Liver (tissue), 3 donors: ENCODE results near the gene NCKIPSD.

Experiments
- EGR1 ChIP-seq, 2 donors: IDR thresholded peaks; 2 replicates each; pipeline ENCODE4 v1.6.1; 2016 to 2018; ENCODE audit warnings: antibody characterized with exemption in 2 of 2, low read depth in 2 of 2
- FOXA1 ChIP-seq: IDR thresholded peaks from 2 replicates; pipeline ENCODE4 v1.6.1; 2016; ENCODE audit warnings: antibody characterized with exemption
- JUND ChIP-seq, 2 donors: IDR thresholded peaks; 2 replicates each; pipeline ENCODE4 v1.6.1; 2016; ENCODE audit warnings: antibody characterized with exemption in 2 of 2
- RAD21 ChIP-seq, 2 donors: IDR thresholded peaks; 2 replicates each; pipeline ENCODE4 v1.6.1; 2016; ENCODE audit warnings: antibody characterized with exemption in 2 of 2, mild to moderate bottlenecking in 2 of 2
- TAF1 ChIP-seq: conservative IDR thresholded peaks from 2 replicates; pipeline ENCODE4 v1.6.1; 2016; ENCODE audit warnings: antibody characterized with exemption, mild to moderate bottlenecking
- YY1 ChIP-seq: IDR thresholded peaks from 2 replicates; pipeline ENCODE4 v1.6.1; 2016; ENCODE audit warnings: antibody characterized with exemption, mild to moderate bottlenecking
- TF ChIP-seq, protein P1 (sequence below): fragments of 150-350 bp; IDR thresholded peaks from 2 replicates; pipeline ENCODE4 v1.5.1; 2017; ENCODE audit warnings: improper control_type of control experiment, low read depth, low read length; ENCODE audit not compliant: missing input control
- TF ChIP-seq, protein P2 (sequence below): IDR thresholded peaks from 2 replicates; pipeline ENCODE4 v1.6.1; 2016; ENCODE audit warnings: antibody characterized with exemption, mild to moderate bottlenecking
- TF ChIP-seq, protein P3 (sequence below): IDR thresholded peaks from 2 replicates; pipeline ENCODE4 v1.6.1; 2016; ENCODE audit warnings: antibody characterized with exemption
- TF ChIP-seq, protein P4 (sequence below): IDR thresholded peaks from 2 replicates; pipeline ENCODE4 v1.6.1; 2016; ENCODE audit warnings: antibody characterized with exemption
- donor health status: healthy.
- donor health status: healthy.

DNA sequence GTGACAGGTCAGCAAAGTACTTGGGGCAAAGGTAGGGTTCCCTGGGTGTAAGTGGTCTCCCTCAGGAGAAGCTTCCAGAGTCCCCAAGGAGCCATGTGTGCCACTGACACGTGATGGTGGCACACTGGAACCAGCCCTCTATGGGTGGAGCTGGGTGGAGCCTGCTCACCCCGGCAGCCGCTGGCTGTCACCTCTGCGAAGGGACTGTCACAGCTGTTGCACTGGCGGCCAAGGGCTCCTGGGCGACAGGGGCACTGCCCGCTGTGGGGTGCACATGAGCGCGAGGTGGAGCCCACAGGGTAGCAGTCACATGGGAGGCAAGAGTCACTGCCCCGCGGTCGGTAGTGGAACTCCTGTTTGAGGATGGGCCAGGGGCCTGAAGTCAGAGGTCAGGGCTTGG, 35.0 kb downstream of the NCKIPSD start:
- TF ChIP-seq, protein P1, sequence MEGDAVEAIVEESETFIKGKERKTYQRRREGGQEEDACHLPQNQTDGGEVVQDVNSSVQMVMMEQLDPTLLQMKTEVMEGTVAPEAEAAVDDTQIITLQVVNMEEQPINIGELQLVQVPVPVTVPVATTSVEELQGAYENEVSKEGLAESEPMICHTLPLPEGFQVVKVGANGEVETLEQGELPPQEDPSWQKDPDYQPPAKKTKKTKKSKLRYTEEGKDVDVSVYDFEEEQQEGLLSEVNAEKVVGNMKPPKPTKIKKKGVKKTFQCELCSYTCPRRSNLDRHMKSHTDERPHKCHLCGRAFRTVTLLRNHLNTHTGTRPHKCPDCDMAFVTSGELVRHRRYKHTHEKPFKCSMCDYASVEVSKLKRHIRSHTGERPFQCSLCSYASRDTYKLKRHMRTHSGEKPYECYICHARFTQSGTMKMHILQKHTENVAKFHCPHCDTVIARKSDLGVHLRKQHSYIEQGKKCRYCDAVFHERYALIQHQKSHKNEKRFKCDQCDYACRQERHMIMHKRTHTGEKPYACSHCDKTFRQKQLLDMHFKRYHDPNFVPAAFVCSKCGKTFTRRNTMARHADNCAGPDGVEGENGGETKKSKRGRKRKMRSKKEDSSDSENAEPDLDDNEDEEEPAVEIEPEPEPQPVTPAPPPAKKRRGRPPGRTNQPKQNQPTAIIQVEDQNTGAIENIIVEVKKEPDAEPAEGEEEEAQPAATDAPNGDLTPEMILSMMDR, result no peak
- TF ChIP-seq YY1, result no peak
- TF ChIP-seq, protein P2, sequence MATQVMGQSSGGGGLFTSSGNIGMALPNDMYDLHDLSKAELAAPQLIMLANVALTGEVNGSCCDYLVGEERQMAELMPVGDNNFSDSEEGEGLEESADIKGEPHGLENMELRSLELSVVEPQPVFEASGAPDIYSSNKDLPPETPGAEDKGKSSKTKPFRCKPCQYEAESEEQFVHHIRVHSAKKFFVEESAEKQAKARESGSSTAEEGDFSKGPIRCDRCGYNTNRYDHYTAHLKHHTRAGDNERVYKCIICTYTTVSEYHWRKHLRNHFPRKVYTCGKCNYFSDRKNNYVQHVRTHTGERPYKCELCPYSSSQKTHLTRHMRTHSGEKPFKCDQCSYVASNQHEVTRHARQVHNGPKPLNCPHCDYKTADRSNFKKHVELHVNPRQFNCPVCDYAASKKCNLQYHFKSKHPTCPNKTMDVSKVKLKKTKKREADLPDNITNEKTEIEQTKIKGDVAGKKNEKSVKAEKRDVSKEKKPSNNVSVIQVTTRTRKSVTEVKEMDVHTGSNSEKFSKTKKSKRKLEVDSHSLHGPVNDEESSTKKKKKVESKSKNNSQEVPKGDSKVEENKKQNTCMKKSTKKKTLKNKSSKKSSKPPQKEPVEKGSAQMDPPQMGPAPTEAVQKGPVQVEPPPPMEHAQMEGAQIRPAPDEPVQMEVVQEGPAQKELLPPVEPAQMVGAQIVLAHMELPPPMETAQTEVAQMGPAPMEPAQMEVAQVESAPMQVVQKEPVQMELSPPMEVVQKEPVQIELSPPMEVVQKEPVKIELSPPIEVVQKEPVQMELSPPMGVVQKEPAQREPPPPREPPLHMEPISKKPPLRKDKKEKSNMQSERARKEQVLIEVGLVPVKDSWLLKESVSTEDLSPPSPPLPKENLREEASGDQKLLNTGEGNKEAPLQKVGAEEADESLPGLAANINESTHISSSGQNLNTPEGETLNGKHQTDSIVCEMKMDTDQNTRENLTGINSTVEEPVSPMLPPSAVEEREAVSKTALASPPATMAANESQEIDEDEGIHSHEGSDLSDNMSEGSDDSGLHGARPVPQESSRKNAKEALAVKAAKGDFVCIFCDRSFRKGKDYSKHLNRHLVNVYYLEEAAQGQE, result no peak
- TF ChIP-seq, protein P3, sequence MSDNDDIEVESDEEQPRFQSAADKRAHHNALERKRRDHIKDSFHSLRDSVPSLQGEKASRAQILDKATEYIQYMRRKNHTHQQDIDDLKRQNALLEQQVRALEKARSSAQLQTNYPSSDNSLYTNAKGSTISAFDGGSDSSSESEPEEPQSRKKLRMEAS, result no peak
- TF ChIP-seq, protein P4, sequence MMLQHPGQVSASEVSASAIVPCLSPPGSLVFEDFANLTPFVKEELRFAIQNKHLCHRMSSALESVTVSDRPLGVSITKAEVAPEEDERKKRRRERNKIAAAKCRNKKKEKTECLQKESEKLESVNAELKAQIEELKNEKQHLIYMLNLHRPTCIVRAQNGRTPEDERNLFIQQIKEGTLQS, result no peak
- no peak for TF ChIP-seq FOXA1
- TF ChIP-seq RAD21 (IDR thresholded peaks at IDR 0.05), result no peak
- TF ChIP-seq EGR1 (IDR thresholded peaks at IDR 0.05; ENCODE audit: low read depth in 2 of 2), result no peak
- no peak for TF ChIP-seq TAF1
- no peak for TF ChIP-seq JUND (IDR thresholded peaks at IDR 0.05)
